Activated T-cell treated with anti-CD3 and anti-CD28 coated beads for 48 hours (primary cell): ENCODE data around the gene ADGRA1.

ENCODE experiments used
- DNase-seq: peaks from one replicate; pipeline ENCODE4 v3.0.0-alpha.2; 2020; ENCODE audit warnings: low read depth

Gene ADGRA1

GRCh38 chr10:133113146-133113830 is 25.6 kb downstream of the ADGRA1 start:
- no peak for DNase-seq

- no peak for DNase-seq
Observed at GRCh38 chr10:133113847-133114246, 26.1 kb downstream of the ADGRA1 start.

GRCh38 chr10:133114251-133114650 is 26.5 kb downstream of the ADGRA1 start:
- no peak for DNase-seq

- DNase-seq = no peak
Observed at GRCh38 chr10:133114726-133115452, 27.2 kb downstream of the ADGRA1 start.

- no peak for DNase-seq
Observed at GRCh38 chr10:133115453-133115842, 27.7 kb downstream of the ADGRA1 start.

GRCh38 chr10:133115976-133116375 is 28.3 kb downstream of the ADGRA1 start:
- DNase-seq = no peak

GRCh38 chr10:133116455-133116854 is 28.7 kb downstream of the ADGRA1 start:
- DNase-seq = no peak

- no peak for DNase-seq
Observed at GRCh38 chr10:133117036-133117687, 29.4 kb downstream of the ADGRA1 start.

GRCh38 chr10:133117688-133118071 is 30.0 kb downstream of the ADGRA1 start:
- no peak for DNase-seq

- no peak for DNase-seq
Observed at GRCh38 chr10:133121479-133121878, 33.8 kb downstream of the ADGRA1 start.

- no peak for DNase-seq
Observed at GRCh38 chr10:133122171-133122935, 34.6 kb downstream of the ADGRA1 start.

- no peak for DNase-seq
Observed at GRCh38 chr10:133123050-133123745, 35.5 kb downstream of the ADGRA1 start.

- no peak for DNase-seq
Observed at GRCh38 chr10:133123746-133124356, 36.1 kb downstream of the ADGRA1 start.

GRCh38 chr10:133124357-133125211 is 36.9 kb downstream of the ADGRA1 start:
- DNase-seq = peak; percentile 31

- no peak for DNase-seq
Observed at GRCh38 chr10:133125901-133126300, 38.2 kb downstream of the ADGRA1 start.

- no peak for DNase-seq
Observed at GRCh38 chr10:133126431-133127290, 38.9 kb downstream of the ADGRA1 start.

- DNase-seq = peak; percentile 58
Observed at GRCh38 chr10:133127291-133128125, 39.8 kb downstream of the ADGRA1 start.
